H1 (cell line): ENCODE measurements around the gene KRT6C. TPM values are rescaled to one million over a fixed set of nuclear protein-coding genes. Genes with fewer than 3 reads are reported as not detected.

ENCODE experiments used
- CHD2 ChIP-seq: IDR thresholded peaks from 2 replicates; pipeline ENCODE4 v1.6.1; 2012; ENCODE audit warnings: low read length, improper control_type of control experiment
- CREB1 ChIP-seq: IDR thresholded peaks from 2 replicates; pipeline ENCODE4 v1.6.1; 2012; ENCODE audit warnings: inconsistent platforms
- E2F6 ChIP-seq: IDR thresholded peaks from 2 replicates; pipeline ENCODE4 v1.6.1; 2012; ENCODE audit warnings: inconsistent platforms
- KDM1A ChIP-seq: fragments of 200-600, 300-600 bp; sonication (generic); IDR thresholded peaks from 2 replicates; pipeline ENCODE4 v1.7.1; 2016; ENCODE audit warnings: mild to moderate bottlenecking, low read length, borderline replicate concordance
- MAX ChIP-seq: IDR thresholded peaks from 2 replicates; pipeline ENCODE4 v1.6.1; 2012; ENCODE audit warnings: inconsistent platforms
- polyA plus RNA-seq, 7 experiments: library from polyadenylated mRNA; depleted of rRNA in 3 of 7; stranded (reverse) in 5 of 7; unstranded in 2 of 7; fragments of >200 nt in 5 of 7; fragments of 200-250 nt in 2 of 7; gene quantifications; 1 replicate in 5 of 7; 2 replicates in 1 of 7; 4 replicates in 1 of 7; pipeline versions ENCODE4 v1.2.1 to v1.2.3, GENCODE V29; 2011 to 2013; ENCODE audit warnings: missing spikeins in 2 of 7, mixed read lengths in 2 of 7
- total RNA-seq: library from RNA; stranded (reverse); fragmentation: NEBNext Ultra II Directional; extraction: Animal tissue kit (Norgen Biotek cat#: 25700); gene quantifications from 2 replicates; pipeline ENCODE4 v1.2.1, GENCODE V29; 2021
- TF ChIP-seq, protein P1 (sequence below), 3 experiments: IDR thresholded peaks; 1 replicate in 2 of 3; 2 replicates in 1 of 3; pipeline versions ENCODE4 v1.5.1 to v1.6.1; 2011; ENCODE audit warnings: low read length in 3 of 3, mild to moderate bottlenecking in 3 of 3, inconsistent platforms in 2 of 3, low read depth in 1 of 3, moderate library complexity in 1 of 3; ENCODE audit not compliant: insufficient read depth in 1 of 3; ENCODE audit errors: control extremely low read depth in 1 of 3

KRT6C gene
- total and polyA plus RNA-seq, 2 of the 8 experiments (the other 6 are each of a cell fraction or from before 2014, with no cell fraction given), result not detected

GRCh38 chr12:52434760-52435530 lies 38.7 kb downstream of the KRT6C start (continued):
- TF ChIP-seq, protein P1, sequence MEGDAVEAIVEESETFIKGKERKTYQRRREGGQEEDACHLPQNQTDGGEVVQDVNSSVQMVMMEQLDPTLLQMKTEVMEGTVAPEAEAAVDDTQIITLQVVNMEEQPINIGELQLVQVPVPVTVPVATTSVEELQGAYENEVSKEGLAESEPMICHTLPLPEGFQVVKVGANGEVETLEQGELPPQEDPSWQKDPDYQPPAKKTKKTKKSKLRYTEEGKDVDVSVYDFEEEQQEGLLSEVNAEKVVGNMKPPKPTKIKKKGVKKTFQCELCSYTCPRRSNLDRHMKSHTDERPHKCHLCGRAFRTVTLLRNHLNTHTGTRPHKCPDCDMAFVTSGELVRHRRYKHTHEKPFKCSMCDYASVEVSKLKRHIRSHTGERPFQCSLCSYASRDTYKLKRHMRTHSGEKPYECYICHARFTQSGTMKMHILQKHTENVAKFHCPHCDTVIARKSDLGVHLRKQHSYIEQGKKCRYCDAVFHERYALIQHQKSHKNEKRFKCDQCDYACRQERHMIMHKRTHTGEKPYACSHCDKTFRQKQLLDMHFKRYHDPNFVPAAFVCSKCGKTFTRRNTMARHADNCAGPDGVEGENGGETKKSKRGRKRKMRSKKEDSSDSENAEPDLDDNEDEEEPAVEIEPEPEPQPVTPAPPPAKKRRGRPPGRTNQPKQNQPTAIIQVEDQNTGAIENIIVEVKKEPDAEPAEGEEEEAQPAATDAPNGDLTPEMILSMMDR (IDR thresholded peaks at IDR 0.05; ENCODE audit: control extremely low read depth in 1 of 3, insufficient read depth in 1 of 3, low read depth in 1 of 3, low read length in 3 of 3), result no peak
- TF ChIP-seq E2F6, result no peak
- no peak for TF ChIP-seq KDM1A
- no peak for TF ChIP-seq CREB1
- TF ChIP-seq CHD2, result no peak
- TF ChIP-seq MAX, result no peak
- TF ChIP-seq, all 59 proteins: peak for 0
